T-helper 1 cell treated with Interleukin-12 subunit alpha and Interleukin-12 subunit beta and Interleukin-4 antibody, amounts not matched to agents 30 ng/mL and 1 ng/mL, for 36 hours (primary cell): ENCODE results near the gene PLCG2. TPM values are rescaled to one million over a fixed set of nuclear protein-coding genes. Genes with fewer than 3 reads are reported as not detected.

Source experiments
- intact Hi-C: fragments of 100-400 bp; cut with micrococcal nuclease; formaldehyde crosslinking; loops from one replicate; pipeline ENCODE4 v1.15.1; 2024
- total RNA-seq: library from RNA; stranded (reverse); gene quantifications from 2 replicates; pipeline ENCODE4 v1.2.3, GENCODE V29; 2022

Gene PLCG2
- total RNA-seq, 1 donor from 2014 or later: 13.3 TPM

DNA sequence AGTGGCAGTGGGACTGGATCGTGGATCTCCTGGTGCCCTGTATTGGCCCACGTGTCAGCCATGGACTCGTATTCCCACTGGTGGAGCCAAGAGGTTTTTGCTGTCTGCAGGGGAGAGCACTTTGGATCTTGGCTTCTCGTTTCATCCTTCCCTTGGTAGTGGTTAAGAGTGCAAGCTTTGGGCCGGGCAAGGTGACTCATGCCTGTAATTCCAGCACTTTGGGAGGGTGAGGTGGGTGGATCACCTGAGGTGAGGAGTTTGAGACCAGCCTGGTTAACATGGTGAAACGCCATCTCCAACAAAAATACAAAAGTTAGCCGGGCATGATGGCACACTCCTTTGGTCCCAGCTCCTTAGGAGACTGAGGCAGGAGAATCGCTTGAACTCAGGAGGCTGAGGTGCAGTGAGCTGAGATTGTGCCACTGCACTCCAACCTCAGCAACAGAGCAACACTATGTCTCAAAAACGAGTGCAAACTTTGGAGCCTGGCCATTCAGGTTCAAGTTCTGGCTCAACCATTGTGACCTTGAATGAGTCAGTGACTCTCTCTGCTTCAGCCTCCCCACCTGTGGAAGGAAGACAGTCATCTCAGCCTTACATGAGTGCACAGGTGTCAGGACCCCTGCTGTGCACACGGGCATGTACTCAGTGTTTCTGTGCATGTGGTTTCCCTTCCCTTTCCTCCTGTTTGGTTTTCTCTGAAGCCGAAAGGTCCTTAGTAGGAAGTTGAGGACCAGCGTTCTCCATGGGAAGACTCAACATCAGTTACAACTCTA is 57.4 kb downstream of the PLCG2 start:
- intact Hi-C loops: no loop called here

DNA sequence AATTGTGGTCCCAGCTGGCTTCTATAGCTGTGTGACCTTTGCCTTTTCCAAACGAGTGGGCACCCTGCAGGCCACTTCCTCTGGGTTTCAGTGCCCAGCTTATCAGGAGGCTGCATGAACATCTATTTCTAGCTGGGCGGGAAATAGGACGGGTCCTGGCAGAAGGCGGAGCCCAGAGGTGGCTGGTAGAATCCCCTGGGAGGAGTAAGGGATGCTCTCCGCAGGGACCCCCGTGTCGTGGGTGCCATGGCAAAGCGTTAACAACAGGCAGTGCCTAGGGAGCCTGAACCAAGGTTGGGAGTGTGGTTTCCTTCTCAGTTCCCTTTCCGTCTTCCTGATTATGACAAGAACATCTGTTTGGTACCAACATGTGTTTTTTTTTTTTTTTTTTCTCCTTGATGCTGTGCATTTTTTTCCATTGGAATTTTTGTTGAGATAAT is 58.2 kb downstream of the PLCG2 start:
- intact Hi-C loops: no loop called here

DNA sequence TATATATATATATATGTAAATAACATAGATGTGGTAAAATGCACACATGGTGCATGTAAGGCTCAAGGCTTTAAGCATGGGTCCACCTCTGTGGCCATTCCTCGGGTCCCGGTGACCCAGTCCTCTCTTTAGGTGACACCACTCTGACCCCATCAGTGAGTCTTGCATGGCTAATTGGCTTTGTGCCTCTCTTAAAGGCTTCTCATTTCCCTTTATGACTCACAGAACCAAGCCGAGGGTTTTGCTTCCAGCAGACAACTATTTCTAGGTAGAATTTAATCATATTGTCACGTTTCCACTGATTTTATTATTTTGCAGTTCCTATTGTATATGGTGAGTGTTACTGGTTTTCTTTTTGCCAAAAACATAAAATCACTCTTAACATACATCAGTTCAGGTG is 59.7 kb downstream of the PLCG2 start:
- intact Hi-C loops: no loop called here

DNA sequence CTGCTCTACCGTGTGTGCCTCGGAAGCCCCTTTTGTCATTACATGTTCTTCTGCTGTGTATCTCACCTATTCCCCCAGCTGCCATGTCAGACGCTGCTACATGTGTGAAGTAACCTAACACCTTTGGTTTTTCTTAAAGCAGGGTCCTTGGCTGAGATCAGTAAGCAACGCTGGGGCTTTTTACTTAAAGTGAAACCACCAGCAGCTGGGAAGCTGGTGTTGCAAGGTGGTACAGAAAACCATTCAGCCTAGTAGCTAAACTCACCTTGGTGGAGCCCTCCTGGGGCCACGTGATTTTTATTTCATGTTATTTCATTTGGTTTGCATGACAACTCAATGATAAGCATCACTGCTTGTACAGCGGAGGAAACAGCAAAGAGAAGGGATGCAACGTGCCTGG is 62.6 kb downstream of the PLCG2 start:
- intact Hi-C loops: no loop called here

DNA sequence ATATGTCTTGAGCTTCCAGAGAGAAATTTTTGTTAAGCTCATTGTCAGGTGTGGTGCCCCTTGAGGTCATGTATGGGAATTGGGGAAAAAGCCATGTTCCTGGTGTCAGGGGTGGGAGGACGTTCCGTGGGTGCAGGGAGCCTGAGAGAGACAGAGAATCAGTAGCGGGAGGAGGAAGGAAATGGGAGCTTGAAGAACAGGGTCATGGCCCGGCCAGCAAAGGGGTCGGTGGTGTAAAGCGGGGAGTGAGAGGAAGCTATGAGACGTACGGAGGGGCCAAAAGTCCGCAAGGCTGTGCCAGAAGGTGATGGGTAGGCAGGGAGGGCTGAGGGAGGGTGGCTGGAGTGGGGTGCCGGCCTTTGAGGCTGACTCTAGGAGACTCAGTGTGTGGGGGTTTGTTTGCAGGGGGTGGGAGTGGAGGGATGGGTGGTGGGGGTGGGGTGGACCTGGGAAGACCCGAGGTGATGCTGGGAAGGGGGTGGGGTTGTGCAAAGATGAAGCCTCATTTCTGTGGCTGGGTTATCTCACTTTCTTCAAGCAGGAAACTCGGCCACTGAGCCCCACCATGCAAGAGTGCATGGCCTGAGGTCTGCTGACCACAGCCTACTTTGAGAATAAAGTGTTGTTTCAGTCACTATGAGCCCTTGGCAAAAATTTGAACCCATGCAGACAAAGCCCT is 63.6 kb downstream of the PLCG2 start:
- intact Hi-C loops: no loop called here

DNA sequence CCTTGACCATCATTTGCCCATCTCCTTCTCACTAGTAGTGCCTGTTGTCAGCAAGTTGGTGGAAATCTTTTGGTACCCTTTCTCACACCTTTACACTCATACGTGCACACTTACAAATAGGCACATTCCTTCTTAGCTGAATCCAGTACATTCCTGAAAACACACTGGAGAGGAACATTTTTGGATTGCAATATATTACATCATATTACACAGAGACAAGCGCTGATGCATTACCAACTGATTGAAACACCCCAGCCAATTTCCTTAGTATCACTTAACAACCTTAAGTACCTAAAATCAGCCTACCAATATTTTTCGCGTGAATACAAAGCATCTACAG is 64.1 kb downstream of the PLCG2 start:
- intact Hi-C loops: no loop called here

DNA sequence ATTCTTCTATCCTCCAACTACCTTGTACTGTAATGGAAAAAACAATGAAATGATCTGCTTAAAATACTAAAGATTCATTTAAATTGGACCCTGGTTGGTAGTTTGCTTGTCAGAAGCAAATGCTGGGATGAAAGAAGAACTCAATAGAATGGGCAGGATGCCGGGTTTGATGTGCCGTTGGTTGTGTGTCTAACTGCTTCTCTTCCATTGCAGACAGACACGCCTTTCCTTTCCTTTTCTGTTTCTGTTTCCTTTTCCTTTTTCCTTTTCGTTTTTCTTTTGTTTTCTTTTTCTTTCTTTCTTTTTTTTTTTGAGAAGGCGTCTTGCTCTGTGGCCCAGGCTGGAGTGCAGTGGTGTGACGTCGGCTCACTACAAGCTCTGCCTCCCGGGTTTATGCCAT is 64.6 kb downstream of the PLCG2 start:
- intact Hi-C loops: no loop called here

DNA sequence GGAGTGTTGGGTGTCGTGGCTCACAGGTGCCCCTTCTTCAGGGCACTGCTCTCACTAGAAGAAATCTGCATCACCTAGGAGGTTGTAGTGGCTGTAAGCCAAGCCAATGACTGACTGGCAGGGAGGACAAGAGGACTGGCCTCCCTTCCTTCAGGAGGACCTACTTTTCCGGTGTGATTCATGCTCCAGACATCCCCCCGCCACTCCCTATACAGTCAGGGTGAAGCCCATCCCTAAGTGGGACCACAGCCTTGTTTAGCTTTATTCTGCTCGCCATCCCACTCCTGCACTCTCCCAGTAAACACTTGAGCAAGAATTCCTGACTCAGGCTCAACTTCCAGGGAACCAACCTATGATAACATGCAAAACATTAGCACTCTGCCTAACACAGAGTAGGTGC is 67.0 kb downstream of the PLCG2 start:
- intact Hi-C loops: no loop called here

DNA sequence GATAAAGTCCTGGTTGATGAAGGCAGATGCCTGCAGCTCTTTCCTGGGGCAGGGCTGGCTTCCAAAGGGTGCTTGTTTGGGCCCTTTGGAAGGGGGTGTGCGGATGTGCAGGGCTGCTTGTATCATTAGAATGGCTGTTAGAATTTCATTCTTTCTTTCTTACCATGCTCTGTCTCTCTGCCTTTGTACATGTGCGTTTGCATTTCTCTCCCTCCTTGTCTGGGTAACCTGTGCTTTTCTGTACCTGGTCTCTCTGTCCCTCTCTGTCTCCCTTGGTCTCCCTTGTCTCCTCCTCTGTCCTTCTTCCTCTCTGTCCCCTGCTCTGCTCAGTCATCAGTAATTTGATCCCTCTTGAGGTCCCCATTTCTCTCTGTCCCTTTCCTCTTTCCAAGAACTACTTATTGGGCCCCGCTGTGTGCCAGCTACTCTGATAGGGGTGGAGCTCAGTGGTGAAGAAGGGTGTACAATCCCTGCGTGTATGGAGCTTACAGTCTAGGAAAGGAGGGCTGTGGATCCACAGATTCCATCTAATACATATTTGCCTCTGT is 69.3 kb downstream of the PLCG2 start:
- intact Hi-C loops: no loop called here

DNA sequence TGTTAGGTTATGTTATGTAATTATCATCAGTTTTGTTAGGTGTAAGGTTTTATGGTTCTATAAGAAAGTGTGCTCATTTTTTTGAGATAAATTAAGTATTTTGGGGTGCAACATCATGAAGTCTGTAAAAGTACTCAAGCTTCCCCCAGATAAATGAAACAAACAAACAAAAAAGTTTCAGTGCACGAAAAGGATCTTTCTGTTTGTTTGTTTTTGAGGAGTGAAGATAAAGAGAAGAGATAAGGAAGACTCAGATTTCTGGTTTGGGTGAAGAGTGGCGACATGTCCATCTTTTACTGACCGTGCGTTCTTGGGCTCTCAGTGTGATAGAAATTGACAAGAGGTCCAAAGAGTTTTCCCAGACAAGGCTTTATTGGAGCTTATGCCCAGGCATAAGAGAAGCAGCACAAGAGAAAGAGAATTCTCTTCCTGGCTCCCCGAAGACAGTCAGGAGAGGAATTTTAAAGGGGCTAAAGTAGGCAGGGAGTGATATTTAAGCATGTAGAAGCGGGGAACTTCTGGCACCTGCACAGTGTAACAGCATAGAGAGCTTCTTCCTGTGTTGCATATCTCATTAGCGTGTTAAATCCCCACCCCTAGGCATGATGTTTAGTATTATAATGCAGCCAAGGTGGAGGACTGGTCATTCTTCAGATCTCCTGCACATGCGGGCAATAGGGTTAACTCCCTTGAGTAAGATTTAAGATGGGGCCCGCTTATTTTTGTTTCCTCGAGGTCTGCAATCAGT is 71.3 kb downstream of the PLCG2 start:
- intact Hi-C loops: no loop called here

DNA sequence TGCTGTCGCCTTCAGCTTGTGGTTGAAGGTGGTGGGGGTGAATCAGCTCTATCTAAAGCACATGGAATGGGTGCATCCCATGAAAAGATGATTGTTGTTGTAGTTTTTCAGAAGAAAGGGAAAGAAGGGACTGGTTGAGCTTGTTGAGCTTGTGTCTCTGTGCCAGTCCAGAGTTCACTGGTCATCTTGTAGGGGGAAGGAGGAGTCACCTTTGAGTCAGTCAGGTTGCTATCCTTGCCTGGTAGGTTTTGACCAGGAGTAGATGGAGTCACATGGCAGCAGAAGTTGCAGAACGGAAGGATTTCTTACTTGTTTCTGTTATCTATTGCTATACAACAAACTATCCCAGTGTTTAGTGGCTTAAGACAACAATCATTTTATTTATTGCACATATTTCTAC is 73.3 kb downstream of the PLCG2 start:
- intact Hi-C loops: no loop called here

DNA sequence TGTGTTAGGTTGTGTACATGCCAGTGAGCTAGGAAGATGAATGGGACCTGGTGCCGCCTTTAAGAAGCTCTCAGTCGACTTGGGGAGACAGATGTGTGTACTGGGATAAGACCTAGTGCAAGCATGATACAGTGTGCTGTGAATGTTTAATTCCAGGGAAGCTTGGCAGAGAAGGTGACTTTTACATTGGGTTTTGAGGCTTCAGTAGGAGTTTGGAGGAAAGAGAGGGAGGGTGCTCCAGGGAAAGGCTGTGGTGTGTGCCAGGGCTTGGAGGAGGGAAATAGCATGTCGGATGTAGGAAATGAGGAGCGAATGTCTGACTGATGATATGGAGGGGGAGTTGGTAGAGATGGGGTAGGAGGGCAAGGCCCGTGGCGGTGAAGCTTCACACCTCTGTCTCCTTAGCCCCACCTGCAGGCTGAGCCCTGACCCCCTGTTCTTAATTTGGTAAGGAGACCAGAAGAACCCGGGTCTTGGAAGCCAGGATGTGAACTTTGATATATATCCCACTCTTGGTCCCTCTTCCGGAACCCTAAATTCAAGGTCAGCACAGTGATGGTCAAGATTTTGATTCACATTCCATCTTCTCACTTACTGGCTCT is 76.6 kb downstream of the PLCG2 start:
- intact Hi-C loops: no loop called here

DNA sequence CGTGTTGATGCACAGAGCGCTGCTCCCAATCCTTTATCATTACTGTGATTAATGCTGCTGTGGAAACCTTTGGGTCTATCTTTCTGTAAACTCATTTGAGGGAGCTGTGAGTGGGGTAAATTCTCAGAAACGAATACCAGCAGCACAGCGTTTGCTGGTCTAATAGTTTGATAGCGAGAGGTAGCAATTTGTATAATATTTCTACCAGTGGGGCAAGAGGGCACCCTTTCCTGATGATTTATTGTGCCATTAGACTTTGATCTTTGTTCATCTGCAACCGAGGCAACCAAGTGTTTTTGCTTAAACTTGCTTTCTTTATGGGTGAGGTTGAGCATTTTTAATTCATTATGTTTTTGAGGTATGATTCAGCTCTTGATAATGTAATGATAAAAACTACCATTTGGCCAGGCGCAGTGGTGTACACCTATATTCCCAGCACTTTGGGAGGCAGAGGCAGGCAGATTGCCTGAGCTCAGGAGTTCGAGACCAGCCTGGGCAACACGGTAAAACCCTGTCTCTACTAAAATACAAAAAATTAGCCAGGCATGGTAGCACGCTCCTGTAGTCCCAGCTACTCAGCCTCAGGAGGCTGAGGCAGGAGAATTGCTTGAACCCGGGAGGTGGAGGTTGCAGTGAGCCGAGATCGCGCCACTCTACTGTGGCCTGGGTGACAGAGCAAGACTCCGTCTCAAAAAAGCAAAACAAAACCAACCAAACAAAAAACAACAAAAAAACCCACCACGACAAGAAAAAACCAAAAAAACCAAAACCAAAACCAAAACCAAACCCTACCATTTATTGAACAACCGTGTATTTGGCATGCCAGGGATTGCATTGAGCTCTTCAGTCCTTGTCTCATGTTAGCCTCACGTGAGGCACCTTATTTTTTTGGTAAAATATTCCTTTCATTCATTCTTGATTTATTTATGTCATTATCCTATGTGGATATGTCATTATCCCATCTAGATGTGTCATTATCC is 81.5 kb downstream of the PLCG2 start:
- intact Hi-C loops: no loop called here

DNA sequence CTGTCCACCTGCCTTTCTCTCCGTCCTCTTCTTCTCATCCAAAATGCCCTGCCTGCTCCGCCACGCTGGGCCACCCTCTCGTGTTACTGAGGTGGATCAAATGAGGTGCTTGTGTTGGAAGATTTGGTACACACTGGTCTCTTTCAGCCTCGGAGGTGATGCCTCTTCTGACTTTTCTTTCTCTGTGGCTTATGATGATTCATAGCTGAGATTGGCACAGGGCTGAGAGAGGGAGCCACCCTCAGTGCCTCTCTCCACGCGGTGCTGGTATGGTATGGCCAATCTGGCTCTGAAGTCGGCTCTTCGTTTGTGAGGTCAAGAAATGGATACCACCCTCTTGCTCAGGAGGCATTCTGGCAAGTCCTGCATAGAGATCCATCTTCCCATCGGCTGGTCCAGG is 82.4 kb downstream of the PLCG2 start:
- intact Hi-C loops: no loop called here

DNA sequence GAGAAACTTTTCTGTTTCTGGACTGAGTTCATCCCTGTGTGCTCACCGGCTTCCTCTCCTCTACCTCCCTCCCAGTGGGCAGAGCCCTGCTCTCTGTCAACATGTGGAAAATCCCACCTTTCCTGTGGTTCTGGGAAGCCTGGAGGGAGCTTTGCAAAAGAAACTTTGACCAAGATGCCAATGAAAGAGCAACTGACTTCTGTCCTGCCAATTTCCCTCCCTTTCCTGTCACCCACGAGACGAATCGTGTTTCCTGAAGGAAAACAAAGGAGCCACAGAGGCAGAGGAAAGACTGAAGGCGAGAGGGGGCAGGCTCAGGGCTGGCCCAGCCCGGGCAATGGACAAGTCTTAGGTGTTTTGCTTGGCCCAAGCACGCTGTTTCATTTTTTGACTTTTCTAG is 82.8 kb downstream of the PLCG2 start:
- intact Hi-C loops: no loop called here

DNA sequence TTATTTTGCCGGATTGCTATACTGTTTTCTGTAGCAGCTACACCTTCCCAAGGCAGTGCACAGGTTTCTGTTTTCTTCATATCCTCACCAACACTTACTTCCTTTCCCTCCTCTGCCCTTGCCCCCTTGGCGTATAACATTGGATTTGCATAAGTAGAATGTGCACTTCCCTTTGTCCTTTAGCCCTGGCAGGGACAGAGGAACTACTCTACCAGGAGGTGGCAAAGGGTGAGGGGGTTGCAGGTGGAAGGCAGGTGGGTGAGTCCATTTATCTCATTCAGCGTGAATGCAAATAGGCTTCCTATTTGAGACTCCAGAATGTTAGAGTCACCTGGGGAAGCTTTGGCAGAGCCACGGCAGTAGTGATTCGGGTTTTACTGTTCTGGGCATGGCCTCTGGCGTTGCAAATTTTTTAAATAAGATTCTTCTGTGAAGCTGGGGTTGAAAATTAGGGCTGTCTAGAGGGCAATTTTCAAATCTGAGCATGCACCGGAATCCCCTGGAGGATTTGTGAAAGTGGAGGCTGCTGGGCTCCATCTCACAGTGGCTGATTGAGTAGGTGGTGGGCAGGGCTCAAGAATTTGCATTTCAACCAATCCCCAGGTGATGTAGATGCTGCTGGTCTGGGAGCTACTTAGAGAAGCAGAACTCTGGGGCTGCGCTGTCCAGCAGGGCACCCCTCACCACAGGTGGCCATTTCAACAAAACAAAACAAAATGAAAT is 84.7 kb downstream of the PLCG2 start:
- intact Hi-C loops: no loop called here

DNA sequence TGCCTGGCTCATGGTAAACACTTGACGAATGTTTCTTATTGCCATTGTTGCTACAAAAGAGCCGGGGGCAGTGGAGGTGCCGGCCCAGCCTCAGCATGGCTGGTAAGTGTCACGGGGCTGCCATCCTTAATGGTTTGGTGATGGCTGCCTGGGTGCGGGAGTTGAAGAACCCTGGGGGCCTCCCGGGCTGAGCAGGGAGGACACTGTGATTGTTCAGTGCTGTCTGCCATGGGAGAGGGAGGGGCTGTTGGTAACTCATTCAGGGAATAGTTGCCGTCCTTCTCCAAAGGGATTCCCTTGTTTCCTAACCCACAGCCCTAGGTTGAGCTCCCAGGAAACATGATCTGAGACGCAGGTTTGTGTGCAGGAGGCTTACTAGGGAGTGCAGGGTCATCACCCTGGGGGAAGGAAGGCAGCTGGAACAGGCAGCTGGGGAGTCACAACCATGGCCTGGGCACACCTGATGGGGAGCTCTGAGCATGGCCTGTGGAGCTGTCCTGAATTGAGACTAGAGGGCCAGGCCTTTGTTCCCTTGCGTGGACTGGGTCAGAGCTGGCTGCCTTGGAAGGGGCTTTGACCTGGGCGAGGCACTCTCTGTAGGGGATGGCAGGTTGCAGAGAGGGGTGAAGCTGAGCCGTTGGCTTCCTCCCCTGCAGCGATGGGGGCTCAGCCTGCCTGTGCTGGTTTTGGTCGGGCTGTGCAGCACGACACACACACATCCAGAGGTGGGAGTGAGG is 85.7 kb downstream of the PLCG2 start:
- intact Hi-C loops: no loop called here

DNA sequence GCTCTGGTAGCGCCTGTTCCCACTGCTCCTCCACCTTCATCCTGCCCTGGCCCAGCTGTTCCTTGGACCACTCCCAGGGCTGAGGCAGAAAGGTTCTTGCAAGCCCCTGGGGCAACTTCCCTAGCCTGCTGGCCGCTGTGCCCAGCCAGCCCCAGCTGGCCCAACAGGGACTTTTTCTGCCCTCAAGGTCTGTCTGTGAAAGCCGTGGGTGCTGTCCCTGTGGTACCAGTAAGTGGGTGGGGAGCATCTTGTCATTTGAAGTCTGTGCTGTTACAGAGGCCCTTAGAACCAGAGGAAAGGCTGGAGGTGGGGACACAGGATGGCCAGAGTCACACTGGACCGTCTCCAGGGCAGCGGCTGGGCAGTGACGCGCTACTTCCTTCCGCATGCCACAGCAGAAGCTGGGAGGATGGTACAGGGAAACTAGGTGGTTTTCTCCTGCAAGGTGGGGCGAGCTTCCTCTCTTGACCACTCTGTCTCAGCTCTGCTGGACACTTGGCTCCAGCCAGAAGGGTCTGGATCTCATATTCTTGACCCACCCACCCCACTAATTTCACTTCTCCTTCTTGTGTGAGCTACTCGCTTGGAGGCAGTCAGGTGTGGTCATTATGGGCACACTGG is 87.8 kb downstream of the PLCG2 start:
- intact Hi-C loops: no loop called here
